Measurements from ENCODE around the gene DENND6B. TPM values are rescaled to one million over a fixed set of nuclear protein-coding genes. Genes with fewer than 3 reads are reported as not detected.

Gene DENND6B
- total RNA-seq, 4 donors from 2014 or later: 1.5 to 4.0 (median 1.9) TPM

GRCh38 chr22:50285568-50286229 lies 41.1 kb downstream of the DENND6B start:
- TF ChIP-seq CTCF (IDR thresholded peaks at IDR 0.05; ENCODE audit: low read depth): no peak

GRCh38 chr22:50284479-50284878 lies 42.3 kb downstream of the DENND6B start:
- TF ChIP-seq CTCF (IDR thresholded peaks at IDR 0.05; ENCODE audit: low read depth): no peak

GRCh38 chr22:50283821-50284220 lies 43.0 kb downstream of the DENND6B start:
- no peak for TF ChIP-seq CTCF (IDR thresholded peaks at IDR 0.05; ENCODE audit: low read depth)

- TF ChIP-seq CTCF (IDR thresholded peaks at IDR 0.05; ENCODE audit: low read depth): no peak
Measured at GRCh38 chr22:50282361-50283155, 44.3 kb downstream of the DENND6B start.

- TF ChIP-seq CTCF (IDR thresholded peaks at IDR 0.05; ENCODE audit: low read depth): no peak
Measured at GRCh38 chr22:50281957-50282356, 44.9 kb downstream of the DENND6B start.

GRCh38 chr22:50281384-50281760 lies 45.4 kb downstream of the DENND6B start:
- no peak for TF ChIP-seq CTCF (IDR thresholded peaks at IDR 0.05; ENCODE audit: low read depth)

GRCh38 chr22:50280708-50281383 lies 46.0 kb downstream of the DENND6B start:
- no peak for TF ChIP-seq CTCF (IDR thresholded peaks at IDR 0.05; ENCODE audit: low read depth)

Measured in subcutaneous adipose tissue (tissue), 4 donors.